GM12891 (cell line): ENCODE results near the gene COMMD1.

ENCODE experiments used
- DNase-seq: peaks from one replicate; pipeline ENCODE4 v3.0.0; 2011; ENCODE audit warnings: low spot score; ENCODE audit not compliant: insufficient read length
- FAIRE-seq: peaks from 2 replicates; lab custom pipeline; 2011; peaks lifted over from hg19 to GRCh38; lab: Jason Lieb, UNC
- PAX5 ChIP-seq: IDR thresholded peaks from 2 replicates; pipeline ENCODE4 v1.6.1; 2011; ENCODE audit warnings: low read length, moderate library complexity, mild to moderate bottlenecking; ENCODE audit not compliant: insufficient read depth, severe bottlenecking
- POLR2A ChIP-seq: IDR thresholded peaks from 2 replicates; pipeline ENCODE4 v1.6.1; 2011; ENCODE audit warnings: low read depth, low read length, control low read depth
- POLR2AphosphoS5 ChIP-seq: IDR thresholded peaks from 2 replicates; pipeline ENCODE4 v1.6.1; 2011; ENCODE audit warnings: low read depth, low read length, control low read depth
- POU2F2 ChIP-seq: IDR thresholded peaks from 2 replicates; pipeline ENCODE4 v1.6.1; 2011; ENCODE audit warnings: low read depth, mild to moderate bottlenecking, control low read depth, low read length, moderate library complexity
- SPI1 ChIP-seq: IDR thresholded peaks from 2 replicates; pipeline ENCODE4 v1.6.1; 2011; ENCODE audit warnings: low read depth, low read length, control low read depth
- TAF1 ChIP-seq: IDR thresholded peaks from 2 replicates; pipeline ENCODE4 v1.6.1; 2011; ENCODE audit warnings: low read depth, low read length, control low read depth

COMMD1 gene

GRCh38 chr2:62184512-62185230 is 279.2 kb downstream of the COMMD1 start:
- no peak for TF ChIP-seq SPI1
- no peak for TF ChIP-seq PAX5
- no peak for TF ChIP-seq POLR2A
- no peak for TF ChIP-seq POLR2AphosphoS5
- no peak for TF ChIP-seq TAF1
- no peak for TF ChIP-seq POU2F2
- DNase-seq, result no peak
- no peak for FAIRE-seq
